BLaER1 (cell line): ENCODE results near the gene GPRC5A.

Experiments
- H3K27ac ChIP-seq: shearing (Covaris generic); formaldehyde crosslinking; 2 replicates; pipeline ENCODE4 v1.8.1; 2022
- H3K27me3 ChIP-seq: shearing (Covaris generic); formaldehyde crosslinking; 2 replicates; pipeline ENCODE4 v1.8.1; 2022
- H3K36me3 ChIP-seq: shearing (Covaris generic); formaldehyde crosslinking; 2 replicates; pipeline ENCODE4 v1.8.1; 2022
- H3K4me1 ChIP-seq: shearing (Covaris generic); formaldehyde crosslinking; 2 replicates; pipeline ENCODE4 v1.8.1; 2022
- H3K4me2 ChIP-seq: shearing (Covaris generic); formaldehyde crosslinking; 2 replicates; pipeline ENCODE4 v1.8.1; 2022
- H3K4me3 ChIP-seq: shearing (Covaris generic); formaldehyde crosslinking; 2 replicates; pipeline ENCODE4 v1.8.1; 2022
- H3K9ac ChIP-seq: shearing (Covaris generic); formaldehyde crosslinking; 2 replicates; pipeline ENCODE4 v1.8.1; 2022
- H3K9me3 ChIP-seq: shearing (Covaris generic); formaldehyde crosslinking; 2 replicates; pipeline ENCODE4 v1.8.1; 2022
- H4K20me1 ChIP-seq: shearing (Covaris generic); formaldehyde crosslinking; 2 replicates; pipeline ENCODE4 v1.8.1; 2022
- Cebpa-rat ChIP-seq: shearing (Covaris generic); IDR thresholded peaks from 2 replicates; pipeline ENCODE4 v1.8.1; 2022

GPRC5A gene

DNA sequence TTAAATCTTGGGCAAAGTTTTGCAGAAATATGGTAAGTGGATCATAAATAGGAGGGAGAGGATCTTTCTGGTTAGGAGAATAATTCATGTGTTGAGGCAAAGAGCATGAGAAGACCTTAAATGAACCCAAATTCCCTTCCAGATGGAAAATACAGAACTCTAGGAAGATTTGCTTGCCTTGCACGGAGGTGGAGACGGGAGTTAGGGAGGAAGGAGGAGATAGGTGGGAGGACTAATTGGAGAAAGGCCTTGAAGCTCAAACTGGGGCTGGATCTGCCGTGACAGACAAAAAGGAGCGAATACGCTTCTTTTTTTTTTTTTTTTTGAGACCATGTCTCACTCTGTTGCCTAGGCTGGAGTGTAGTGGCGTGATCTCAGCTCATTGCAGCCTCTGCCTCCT, 5.9 kb downstream of the GPRC5A start:
- Histone ChIP-seq H3K36me3 (no peaks in the 10 kb centered on the region), H3K27ac (no peak overlapping the region), H3K4me1 (no peaks in the 10 kb centered on the region), H3K27me3 (peaks cover 13% of the 10 kb centered on the region), H3K9ac (no peak overlapping the region), H3K9me3 (no peaks in the 10 kb centered on the region), H3K4me2 (no peak overlapping the region), H4K20me1 (no peaks in the 10 kb centered on the region), H3K4me3 (no peak overlapping the region)
- TF ChIP-seq Cebpa-rat, result no peak

DNA sequence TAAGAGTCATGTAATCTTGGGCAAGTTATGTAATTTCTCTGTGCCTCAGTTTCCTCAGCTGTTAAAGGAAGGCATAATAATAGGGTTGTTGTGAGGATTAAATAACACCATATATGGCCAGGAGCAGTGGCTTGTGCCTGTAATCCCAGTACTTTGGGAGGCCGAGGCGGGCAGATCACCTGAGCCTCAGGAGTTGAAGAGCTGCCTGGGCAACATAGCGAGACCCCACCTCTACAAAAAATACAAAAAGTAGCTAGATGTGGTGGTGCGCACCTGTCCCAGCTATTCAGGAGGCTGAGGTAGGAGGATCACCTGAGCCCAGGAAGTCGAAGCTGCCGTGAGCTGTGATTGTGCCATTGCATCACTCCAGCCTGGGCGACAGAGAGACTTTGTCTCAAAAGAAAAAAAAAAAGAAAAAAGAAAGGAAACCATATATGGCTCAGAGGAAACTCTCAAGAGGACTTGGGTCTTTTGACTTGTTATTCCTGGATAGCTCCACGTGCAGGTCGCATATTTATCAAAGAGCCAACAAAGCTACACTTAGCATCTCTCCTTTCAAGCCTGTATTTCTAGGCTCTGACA, 6.9 kb downstream of the GPRC5A start:
- no peak overlapping the region for H3K27ac ChIP-seq

GRCh38 chr12:12898911-12899511, 7.6 kb downstream of the GPRC5A start:
- H3K4me2 ChIP-seq, result no peak overlapping the region
- H4K20me1 ChIP-seq, result no peaks in the 10 kb centered on the region
- no peaks in the 10 kb centered on the region for H3K9me3 ChIP-seq
- no peaks in the 10 kb centered on the region for H3K36me3 ChIP-seq
- H3K4me1 ChIP-seq, result peaks cover 8% of the 10 kb centered on the region
- H3K27ac ChIP-seq, result no peak overlapping the region
- no peaks in the 10 kb centered on the region for H3K27me3 ChIP-seq
- no peak overlapping the region for H3K4me3 ChIP-seq
- H3K9ac ChIP-seq, result no peak overlapping the region
- no peak for TF ChIP-seq Cebpa-rat

More for the DNA sequence above, 6.9 kb downstream of the GPRC5A start:
- TF ChIP-seq Cebpa-rat, result no peak
- H3K36me3 ChIP-seq, result no peaks in the 10 kb centered on the region
- H3K27me3 ChIP-seq, result peaks cover 4% of the 10 kb centered on the region; the same call in 1 of the 2 replicates
- H3K4me2 ChIP-seq, result no peak overlapping the region
- H3K4me1 ChIP-seq, result peaks cover under 1% of the 10 kb centered on the region; the same call in 1 of the 2 replicates
- no peaks in the 10 kb centered on the region for H4K20me1 ChIP-seq
- no peak overlapping the region for H3K4me3 ChIP-seq
- H3K9me3 ChIP-seq, result no peaks in the 10 kb centered on the region
- no peak overlapping the region for H3K9ac ChIP-seq

GRCh38 chr12:12899530-12900380, 8.4 kb downstream of the GPRC5A start:
- H3K36me3 ChIP-seq, result no peaks in the 10 kb centered on the region
- H3K4me2 ChIP-seq, result no peak overlapping the region

DNA sequence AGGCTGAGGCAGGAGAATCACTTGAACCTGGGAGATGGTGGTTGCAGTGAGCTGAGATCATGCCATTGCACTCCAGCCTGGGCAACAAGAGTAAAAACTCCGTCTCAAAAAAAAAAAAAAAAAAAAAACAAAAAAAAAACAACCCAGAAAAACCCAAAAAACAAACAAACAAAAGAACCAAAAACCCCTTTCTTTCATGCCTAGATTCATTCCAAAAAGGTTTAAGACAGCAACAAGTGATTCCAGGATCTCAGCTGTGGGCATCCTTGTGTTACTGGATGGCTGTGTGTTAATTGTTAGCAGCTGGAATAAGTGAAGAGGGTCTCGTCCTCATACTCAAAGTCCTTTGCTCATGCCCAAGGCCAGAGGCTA, 9.4 kb downstream of the GPRC5A start:
- Histone ChIP-seq H4K20me1 (no peaks in the 10 kb centered on the region), H3K9ac (no peak overlapping the region), H3K4me1 (peaks cover 13% of the 10 kb centered on the region), H3K9me3 (no peaks in the 10 kb centered on the region), H3K27ac (no peak overlapping the region), H3K4me2 (no peak overlapping the region), H3K36me3 (no peaks in the 10 kb centered on the region), H3K4me3 (no peak overlapping the region), H3K27me3 (no peaks in the 10 kb centered on the region)
- TF ChIP-seq Cebpa-rat, result no peak

More at GRCh38 chr12:12899530-12900380, 8.4 kb downstream of the GPRC5A start:
- Histone ChIP-seq H3K4me1 (peaks cover 13% of the 10 kb centered on the region), H3K27ac (no peak overlapping the region), H3K4me3 (no peak overlapping the region), H3K27me3 (no peaks in the 10 kb centered on the region), H3K9me3 (no peaks in the 10 kb centered on the region), H4K20me1 (no peaks in the 10 kb centered on the region), H3K9ac (no peak overlapping the region)
- no peak for TF ChIP-seq Cebpa-rat

GRCh38 chr12:12901158-12901791, 9.9 kb downstream of the GPRC5A start:
- no peak overlapping the region for H3K4me3 ChIP-seq
- H3K27ac ChIP-seq, result no peak overlapping the region
- no peaks in the 10 kb centered on the region for H3K9me3 ChIP-seq
- no peaks in the 10 kb centered on the region for H4K20me1 ChIP-seq
- H3K4me2 ChIP-seq, result no peak overlapping the region
- no peaks in the 10 kb centered on the region for H3K27me3 ChIP-seq
- peaks cover 13% of the 10 kb centered on the region for H3K4me1 ChIP-seq
- TF ChIP-seq Cebpa-rat, result no peak
- H3K9ac ChIP-seq, result no peak overlapping the region
- H3K36me3 ChIP-seq, result no peaks in the 10 kb centered on the region

DNA sequence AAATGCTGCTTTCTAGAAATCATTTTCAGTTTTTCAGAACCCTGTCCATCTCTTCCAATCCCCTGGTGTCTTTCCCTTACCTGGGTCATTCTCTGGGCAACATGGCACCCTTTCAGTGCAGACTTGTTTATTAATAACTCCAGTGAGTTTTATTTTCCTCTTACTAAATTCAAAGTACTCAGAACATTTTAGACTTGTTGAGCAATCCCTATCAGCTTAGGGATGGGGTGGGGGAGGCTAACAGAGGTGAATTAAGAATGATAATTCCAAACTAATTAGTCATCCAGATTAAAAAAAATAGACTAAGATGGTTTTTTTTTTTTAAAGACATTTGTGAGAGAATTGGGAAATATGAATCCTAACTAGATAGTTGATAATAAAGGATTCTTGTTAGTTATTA, 10.7 kb downstream of the GPRC5A start:
- Histone ChIP-seq H4K20me1 (no peaks in the 10 kb centered on the region), H3K4me2 (no peak overlapping the region), H3K4me1 (peaks cover 13% of the 10 kb centered on the region), H3K36me3 (no peaks in the 10 kb centered on the region), H3K27me3 (no peaks in the 10 kb centered on the region), H3K27ac (no peak overlapping the region), H3K4me3 (no peak overlapping the region), H3K9ac (no peak overlapping the region), H3K9me3 (no peaks in the 10 kb centered on the region)
- TF ChIP-seq Cebpa-rat, result no peak

- Histone ChIP-seq H3K36me3 (no peaks in the 10 kb centered on the region), H4K20me1 (no peaks in the 10 kb centered on the region), H3K27me3 (no peaks in the 10 kb centered on the region), H3K4me1 (peaks cover 16% of the 10 kb centered on the region), H3K4me3 (no peak overlapping the region), H3K9ac (no peak overlapping the region), H3K9me3 (no peaks in the 10 kb centered on the region), H3K27ac (no peak overlapping the region; the same call in 1 of the 2 replicates), H3K4me2 (peak overlapping the region; percentile 59)
- TF ChIP-seq Cebpa-rat, result no peak
Observed at GRCh38 chr12:12903642-12904609, 12.6 kb downstream of the GPRC5A start.

DNA sequence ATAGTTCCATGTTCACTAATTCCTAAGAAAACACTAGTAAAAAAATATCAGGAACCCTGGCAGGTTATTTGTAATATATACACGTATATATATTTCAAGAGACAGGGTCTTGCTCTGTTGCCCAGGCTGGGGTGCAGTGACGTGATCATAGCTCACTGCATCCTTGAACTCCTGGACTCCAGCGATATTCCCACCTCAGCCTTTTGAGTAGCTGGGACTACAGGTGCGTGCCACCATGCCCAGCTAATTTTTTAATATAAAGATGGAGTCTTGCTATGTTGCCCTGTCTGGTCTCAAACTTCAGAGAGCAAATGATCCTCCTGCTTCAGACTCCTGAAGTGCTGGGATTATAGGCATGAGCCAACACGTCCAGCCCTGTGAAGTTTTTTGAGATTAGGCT, 16.2 kb downstream of the GPRC5A start:
- Histone ChIP-seq H3K4me2 (no peak overlapping the region), H3K27me3 (no peaks in the 10 kb centered on the region), H3K4me3 (no peak overlapping the region), H4K20me1 (no peaks in the 10 kb centered on the region), H3K36me3 (no peaks in the 10 kb centered on the region), H3K27ac (no peak overlapping the region), H3K9ac (no peak overlapping the region), H3K9me3 (no peaks in the 10 kb centered on the region), H3K4me1 (peaks cover 47% of the 10 kb centered on the region)
- TF ChIP-seq Cebpa-rat, result no peak
